H9 (cell line): ENCODE measurements around the gene VAMP2. TPM values are rescaled to one million over a fixed set of nuclear protein-coding genes. Genes with fewer than 3 reads are reported as not detected.

Source experiments
- DNase-seq: peaks from one replicate; pipeline ENCODE4 v3.0.0-alpha.2; 2017
- H2AFZ ChIP-seq: one replicate; pipeline ENCODE4 v1.6.1; 2013; ENCODE audit warnings: mild to moderate bottlenecking, low read length, control low read depth, moderate library complexity
- H2AK5ac ChIP-seq: 2 replicates; pipeline ENCODE4 v1.6.1; 2013; ENCODE audit warnings: low read length, control low read depth, mixed read lengths; ENCODE audit not compliant: insufficient read length
- H2BK120ac ChIP-seq: one replicate; pipeline ENCODE4 v1.6.1; 2013; ENCODE audit warnings: low read depth, mild to moderate bottlenecking, low read length, control low read depth, inconsistent platforms; ENCODE audit not compliant: poor library complexity, severe bottlenecking
- H2BK12ac ChIP-seq: 2 replicates; pipeline ENCODE4 v1.6.1; 2013; ENCODE audit warnings: low read length, control low read depth, mixed read lengths, low read depth; ENCODE audit not compliant: insufficient read length
- H2BK15ac ChIP-seq: 2 replicates; pipeline ENCODE4 v1.6.1; 2013; ENCODE audit warnings: low read depth, low read length, control low read depth
- H2BK20ac ChIP-seq: one replicate; pipeline ENCODE4 v1.6.1; 2013; ENCODE audit warnings: low read depth, mild to moderate bottlenecking, low read length, control low read depth, inconsistent platforms; ENCODE audit not compliant: poor library complexity, severe bottlenecking
- H2BK5ac ChIP-seq: 2 replicates; pipeline ENCODE4 v1.6.1; 2013; ENCODE audit warnings: low read length, control low read depth, mixed read lengths; ENCODE audit not compliant: insufficient read length
- H3K14ac ChIP-seq: 2 replicates; pipeline ENCODE4 v1.6.1; 2013; ENCODE audit warnings: low read length, control low read depth; ENCODE audit not compliant: insufficient read depth
- H3K18ac ChIP-seq: 2 replicates; pipeline ENCODE4 v1.6.1; 2013; ENCODE audit warnings: low read depth, mild to moderate bottlenecking, mixed read lengths, low read length, control low read depth; ENCODE audit not compliant: insufficient read length
- H3K23ac ChIP-seq: 2 replicates; pipeline ENCODE4 v1.6.1; 2013; ENCODE audit warnings: low read length, control low read depth, mixed read lengths, low read depth; ENCODE audit not compliant: insufficient read length
- H3K23me2 ChIP-seq: 2 replicates; pipeline ENCODE4 v1.6.1; 2013; ENCODE audit warnings: low read depth, mild to moderate bottlenecking, mixed read lengths, low read length, control low read depth; ENCODE audit not compliant: insufficient read length, poor library complexity, severe bottlenecking
- H3K27ac ChIP-seq: 2 replicates; pipeline ENCODE4 v1.5.1; 2013; ENCODE audit warnings: low read length, control low read depth, mixed read lengths, low read depth; ENCODE audit not compliant: insufficient read length
- H3K27me3 ChIP-seq: 2 replicates; pipeline ENCODE4 v1.6.1; 2013; ENCODE audit warnings: low read length, control low read depth, inconsistent platforms; ENCODE audit not compliant: insufficient read depth
- H3K4ac ChIP-seq: 2 replicates; pipeline ENCODE4 v1.6.1; 2013; ENCODE audit warnings: low read depth, mild to moderate bottlenecking, control low read depth, inconsistent platforms, low read length, moderate library complexity
- H3K4me1 ChIP-seq: 2 replicates; pipeline ENCODE4 v1.6.1; 2013; ENCODE audit warnings: low read length, control low read depth, inconsistent platforms; ENCODE audit not compliant: insufficient read depth
- H3K4me2 ChIP-seq: 2 replicates; pipeline ENCODE4 v1.6.1; 2013; ENCODE audit warnings: low read length, control low read depth, mixed read lengths; ENCODE audit not compliant: insufficient read length, insufficient read depth
- H3K56ac ChIP-seq: 2 replicates; pipeline ENCODE4 v1.6.1; 2013; ENCODE audit warnings: low read depth, mild to moderate bottlenecking, mixed read lengths, low read length, control low read depth; ENCODE audit not compliant: insufficient read length
- H3K79me1 ChIP-seq: 2 replicates; pipeline ENCODE4 v1.6.1; 2013; ENCODE audit warnings: low read depth, mild to moderate bottlenecking, moderate library complexity, low read length, control low read depth, inconsistent platforms; ENCODE audit not compliant: insufficient read depth, poor library complexity, severe bottlenecking
- H3K79me2 ChIP-seq: 2 replicates; pipeline ENCODE4 v1.6.1; 2013; ENCODE audit warnings: low read length, control low read depth, inconsistent platforms; ENCODE audit not compliant: insufficient read depth
- H3K9ac ChIP-seq: 2 replicates; pipeline ENCODE4 v1.6.1; 2013; ENCODE audit warnings: low read length, control low read depth, mixed read lengths; ENCODE audit not compliant: insufficient read length; ENCODE audit errors: extremely low read depth
- H3K9me3 ChIP-seq: one replicate; pipeline ENCODE4 v1.6.1; 2013; ENCODE audit warnings: low read depth, low read length, inconsistent platforms; ENCODE audit not compliant: control insufficient read depth
- H3T11ph ChIP-seq: one replicate; pipeline ENCODE4 v1.6.1; 2013; ENCODE audit warnings: mild to moderate bottlenecking, low read length, control low read depth, inconsistent platforms
- H4K20me1 ChIP-seq: one replicate; pipeline ENCODE4 v1.6.1; 2013; ENCODE audit not compliant: control insufficient read depth, insufficient read length, insufficient read depth
- H4K5ac ChIP-seq: 2 replicates; pipeline ENCODE4 v1.6.1; 2013; ENCODE audit warnings: low read depth, mild to moderate bottlenecking, mixed read lengths, low read length, control low read depth; ENCODE audit not compliant: insufficient read length
- H4K8ac ChIP-seq: replicated peaks from 2 replicates; pipeline ENCODE4 v1.6.1; 2013; ENCODE audit warnings: low read length, control low read depth, mixed read lengths, low read depth; ENCODE audit not compliant: insufficient read length
- H4K91ac ChIP-seq: 2 replicates; pipeline ENCODE4 v1.6.1; 2013; ENCODE audit warnings: low read depth, mild to moderate bottlenecking, moderate library complexity, mixed read lengths, low read length, control low read depth; ENCODE audit not compliant: insufficient read length
- H3K27ac Mint-ChIP-seq, 3 experiments: 2 replicates in 2 of 3; 3 replicates in 1 of 3; pipeline ENCODE4 v1.8.0; 2020 to 2021; ENCODE audit warnings: mixed read lengths in 3 of 3, mild to moderate bottlenecking in 1 of 3, moderate library complexity in 1 of 3
- H3K27me3 Mint-ChIP-seq: 2 replicates; pipeline ENCODE4 v1.8.0; 2021; ENCODE audit warnings: low read depth, mild to moderate bottlenecking, moderate library complexity, mixed read lengths
- H3K36me3 Mint-ChIP-seq, 3 experiments: 2 replicates in 2 of 3; 3 replicates in 1 of 3; pipeline ENCODE4 v1.8.0; 2020 to 2021; ENCODE audit warnings: low read depth in 3 of 3, mixed read lengths in 3 of 3; ENCODE audit not compliant: insufficient read depth in 1 of 3
- H3K4me1 Mint-ChIP-seq, 2 experiments: 2 replicates each; pipeline ENCODE4 v1.8.0; 2020; ENCODE audit warnings: mixed read lengths in 2 of 2
- H3K4me3 Mint-ChIP-seq, 2 experiments: 2 replicates in 1 of 2; 3 replicates in 1 of 2; pipeline ENCODE4 v1.8.0; 2020 to 2021; ENCODE audit warnings: mild to moderate bottlenecking in 2 of 2, mixed read lengths in 2 of 2, moderate library complexity in 1 of 2
- H3K9me3 Mint-ChIP-seq, 2 experiments: 2 replicates in 1 of 2; 3 replicates in 1 of 2; pipeline ENCODE4 v1.8.0; 2020; ENCODE audit warnings: mild to moderate bottlenecking in 2 of 2, mixed read lengths in 2 of 2, moderate library complexity in 1 of 2
- CTCF ChIP-seq: fragments of 200-600 bp; sonication (generic); conservative IDR thresholded peaks from 3 replicates; pipeline ENCODE4 v1.8.0; 2021; ENCODE audit warnings: antibody characterized with exemption, mild to moderate bottlenecking
- WGBS: extraction: QIAGEN DNeasy Blood & Tissue Kit; methylation state at CpG from one replicate; pipeline ENCODE4 v1.1.7; 2013; ENCODE audit warnings: missing lambda C conversion rate, low lambda C conversion rate, mixed read lengths; ENCODE audit not compliant: insufficient read length; ENCODE audit errors: extremely low coverage; 5-methylcytosine and 5-hydroxymethylcytosine counted together
- total RNA-seq: library from RNA; stranded (reverse); gene quantifications from 2 replicates; pipeline ENCODE4 v1.2.1, GENCODE V29; 2021

The VAMP2 gene
- total RNA-seq, 1 experiment from 2014 or later = 22.8 TPM

DNA sequence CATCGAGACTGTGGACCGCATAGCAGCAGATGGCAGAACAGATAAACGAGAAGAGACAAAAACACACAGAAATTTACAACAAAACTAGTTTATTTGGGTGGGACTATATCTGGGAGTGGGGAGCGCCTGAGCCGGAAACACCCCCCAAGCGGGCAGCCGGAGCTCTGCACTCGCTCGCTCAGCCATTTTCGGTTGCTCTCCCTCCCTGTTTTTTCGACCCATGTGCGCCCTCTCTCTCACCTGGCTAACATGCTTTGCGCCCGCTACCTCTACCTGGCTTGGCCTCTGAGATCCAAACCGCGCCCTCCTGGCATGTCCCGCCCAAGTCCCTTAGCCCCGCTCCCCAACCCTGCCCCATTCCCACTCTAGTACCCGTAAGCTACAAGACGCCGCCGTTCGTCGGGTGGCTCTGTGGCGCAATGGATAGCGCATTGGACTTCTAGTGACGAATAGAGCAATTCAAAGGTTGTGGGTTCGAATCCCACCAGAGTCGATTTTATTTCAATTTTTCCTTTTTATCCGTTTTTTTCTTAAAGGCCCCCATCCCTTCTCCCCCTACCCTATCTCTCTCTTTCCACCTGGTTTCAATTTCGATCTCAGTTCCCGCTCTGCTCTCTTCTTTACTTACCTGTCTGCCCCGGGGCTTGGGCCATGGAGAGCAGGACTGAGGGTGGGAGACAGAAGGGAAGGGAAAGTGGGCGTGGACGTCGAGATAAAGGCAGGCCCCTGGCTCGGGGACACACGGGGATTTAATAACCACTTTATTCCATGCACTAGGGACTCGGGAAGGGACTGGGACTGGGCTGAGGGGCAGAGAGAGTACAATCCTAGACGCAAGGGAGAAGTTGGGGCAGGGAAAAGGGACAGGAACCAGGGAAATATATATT lies 42.0 kb downstream of the VAMP2 start:
- Histone ChIP-seq H3K23me2 (peaks cover 56% of the 10 kb centered on the region), H3K18ac (no peak overlapping the region), H3T11ph (no peak overlapping the region), H3K14ac (no peak overlapping the region), H3K27me3 (peaks cover 43% of the 10 kb centered on the region), H3K23ac (no peak overlapping the region), H2BK12ac (no peak overlapping the region), H4K20me1 (no peaks in the 10 kb centered on the region), H3K4me2 (peak overlapping the region; percentile 52), H2BK15ac (no peak overlapping the region), H2BK5ac (no peak overlapping the region), H4K91ac (no peak overlapping the region), H2BK120ac (no peak overlapping the region), H3K9me3 (no peaks in the 10 kb centered on the region), H2AFZ (no peak overlapping the region), H3K56ac (no peak overlapping the region), H2AK5ac (no peak overlapping the region), H3K79me2 (no peaks in the 10 kb centered on the region), H3K9ac (peak overlapping the region; percentile 39), H3K79me1 (no peaks in the 10 kb centered on the region), H3K27ac (no peak overlapping the region), H4K5ac (no peak overlapping the region), H3K4me1 (no peaks in the 10 kb centered on the region; the same call in 1 of the 2 replicates), H2BK20ac (no peak overlapping the region), H4K8ac (no peak overlapping the region), H3K4ac (no peak overlapping the region)
- H3K4me1 Mint-ChIP-seq = peaks cover 35 to 42% of the 10 kb centered on the region in 2 experiments
- H3K9me3 Mint-ChIP-seq = peaks cover 4 to 8% of the 10 kb centered on the region in 2 experiments; a peak in 3 of 5 replicates
- peak; percentile 63 for TF ChIP-seq CTCF
- WGBS = no CpG with 5 or more reads among the region's 40 CpGs
- peak; percentile 97 for DNase-seq
- no peaks in the 10 kb centered on the region; a peak in 2 of 7 replicates for H3K36me3 Mint-ChIP-seq
- H3K27me3 Mint-ChIP-seq = peaks cover 85% of the 10 kb centered on the region
- H3K4me3 Mint-ChIP-seq = peak overlapping the region; percentile 91 to 93
- peak overlapping the region; percentile 28 to 96 (median 82); a peak in 5 of 7 replicates for H3K27ac Mint-ChIP-seq
